ENCODE data around the gene CNGA3.

The CNGA3 gene

DNA sequence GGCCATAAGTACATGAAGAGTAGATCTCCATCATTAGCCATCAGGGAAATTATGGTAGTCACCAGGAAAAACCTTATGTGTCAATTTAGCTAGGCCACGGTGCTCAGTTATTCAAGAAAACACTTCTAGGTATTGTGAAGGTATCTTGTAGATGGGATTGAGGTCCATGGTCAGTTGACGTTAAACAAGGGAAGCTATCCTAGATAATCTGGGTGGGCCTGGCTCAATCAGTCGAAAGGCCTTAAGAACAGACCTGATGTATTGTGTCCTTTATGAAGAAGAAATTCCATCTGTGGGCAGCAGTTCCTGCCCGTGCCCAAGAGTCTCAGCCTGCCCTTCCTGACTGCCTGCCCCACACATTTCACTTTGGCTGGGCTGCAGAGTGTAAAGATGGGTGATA lies 16.7 kb upstream of the CNGA3 start:
- no peak for DNase-seq

DNA sequence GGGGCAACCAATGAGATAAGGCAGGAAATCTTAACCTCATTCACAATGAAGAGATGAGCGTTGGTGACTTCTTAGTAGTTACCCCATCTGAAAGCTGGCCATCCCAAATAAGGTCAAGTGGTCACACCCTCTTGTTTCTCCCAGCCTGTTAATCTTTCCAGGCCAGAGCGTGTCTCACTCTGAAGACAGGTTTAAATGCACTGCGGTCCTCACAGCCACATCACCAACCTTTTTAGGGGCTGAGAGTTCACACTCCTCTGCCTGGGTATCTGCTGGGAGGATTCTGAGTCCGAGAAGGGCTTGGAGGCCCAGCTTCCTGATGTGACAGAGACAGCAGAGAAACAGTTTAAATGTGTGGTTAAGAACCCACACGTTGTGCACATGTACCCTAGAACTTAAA lies 13.3 kb upstream of the CNGA3 start:
- no peak for DNase-seq

GRCh38 chr2:98333922-98334321 lies 12.3 kb upstream of the CNGA3 start:
- no peak for DNase-seq

DNA sequence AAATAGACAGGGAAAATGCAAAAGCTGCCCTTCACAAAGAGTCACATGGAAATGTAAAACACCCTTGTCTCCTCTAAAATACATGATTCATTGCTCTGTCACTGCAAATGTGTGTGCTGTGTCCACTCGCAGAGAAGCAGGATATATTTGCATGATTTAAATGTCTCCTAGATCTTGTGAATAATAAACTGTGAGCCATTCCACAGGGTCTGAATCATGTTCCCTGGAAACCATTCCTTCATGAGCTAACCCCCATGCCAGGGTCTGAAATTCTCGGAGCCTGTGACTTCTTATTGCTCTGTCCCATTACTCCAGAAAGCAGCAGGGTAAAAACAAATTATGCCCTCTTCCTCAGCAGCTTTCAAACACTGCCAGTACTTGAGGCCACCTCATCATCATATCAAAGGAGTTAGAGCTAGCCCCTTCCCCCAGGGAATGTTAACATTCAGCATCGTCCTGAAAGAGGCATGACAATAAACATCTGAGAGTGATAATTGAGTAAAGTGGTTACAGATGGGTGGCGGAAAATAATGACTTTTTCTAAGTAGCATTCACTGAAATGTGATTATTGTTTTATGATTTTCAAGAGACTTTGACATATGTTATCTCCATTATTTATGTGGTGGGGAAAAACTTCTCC lies 11.7 kb upstream of the CNGA3 start:
- no peak for DNase-seq

- DNase-seq, result no peak
Observed at GRCh38 chr2:98335271-98335670, 11.0 kb upstream of the CNGA3 start.

DNA sequence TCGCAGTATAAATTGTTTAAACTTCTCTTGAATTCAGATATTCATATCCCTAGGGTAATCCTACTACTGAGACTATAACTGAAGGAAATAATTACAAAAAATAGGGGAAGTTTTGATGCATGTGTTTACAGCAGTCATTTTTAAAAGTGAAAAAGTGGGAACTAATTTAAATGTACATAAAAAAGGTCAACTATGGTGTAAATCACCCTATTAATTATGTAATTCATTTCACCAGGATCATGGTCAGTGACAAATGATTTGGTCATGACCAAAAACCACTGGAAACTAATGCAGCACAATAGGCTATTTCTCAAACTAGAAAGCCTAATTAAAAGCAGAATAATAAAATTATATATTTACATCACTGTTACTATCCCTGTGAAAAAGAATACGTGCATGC lies 5.0 kb upstream of the CNGA3 start:
- no peak for DNase-seq

GRCh38 chr2:98343285-98343684 lies 3.0 kb upstream of the CNGA3 start:
- no peak for DNase-seq

DNA sequence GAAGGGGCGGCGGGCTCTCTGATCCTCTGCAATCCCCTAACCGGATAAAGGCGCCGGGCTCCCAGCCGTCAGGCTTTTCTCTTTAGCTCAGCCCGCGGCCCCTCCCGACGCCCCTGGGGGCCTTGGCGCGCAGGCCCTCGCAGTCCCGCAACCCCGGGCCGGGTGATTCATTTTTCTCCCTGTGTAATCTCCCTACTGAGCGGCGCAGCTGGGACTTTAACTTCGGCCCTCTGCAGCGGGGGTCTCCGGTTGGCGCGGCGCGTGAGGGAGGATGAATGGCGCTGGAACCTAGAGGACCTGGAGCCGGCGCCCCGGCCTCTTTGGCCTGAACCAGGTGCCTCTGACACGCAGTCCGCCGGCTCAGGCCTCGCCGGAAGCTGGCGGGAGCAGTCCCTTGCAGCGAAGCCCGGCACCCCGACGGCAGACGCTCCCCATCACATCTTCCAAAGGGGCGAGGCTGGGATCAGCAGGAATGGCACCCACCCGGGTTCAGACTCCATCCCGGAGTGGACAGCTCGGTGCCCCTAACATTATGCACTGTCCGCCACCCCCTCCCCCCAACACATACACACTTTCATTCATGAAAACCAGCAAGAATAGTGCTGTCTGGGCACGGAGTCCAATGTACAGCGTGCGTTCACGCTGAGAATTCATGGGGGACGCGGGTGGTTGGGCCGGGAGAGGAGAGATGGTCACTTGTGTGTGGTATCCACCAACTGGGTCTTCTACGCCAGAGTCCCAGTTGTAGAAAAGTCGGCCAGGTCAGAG lies 1.2 kb downstream of the CNGA3 start:
- DNase-seq, result no peak

- no peak for DNase-seq
Observed at GRCh38 chr2:98348066-98348561, 1.9 kb downstream of the CNGA3 start.

GRCh38 chr2:98350411-98350810 lies 4.2 kb downstream of the CNGA3 start:
- no peak for DNase-seq

GRCh38 chr2:98355881-98356280 lies 9.6 kb downstream of the CNGA3 start:
- DNase-seq, result no peak

GRCh38 chr2:98356729-98357128 lies 10.5 kb downstream of the CNGA3 start:
- DNase-seq, result peak; percentile 17

DNA sequence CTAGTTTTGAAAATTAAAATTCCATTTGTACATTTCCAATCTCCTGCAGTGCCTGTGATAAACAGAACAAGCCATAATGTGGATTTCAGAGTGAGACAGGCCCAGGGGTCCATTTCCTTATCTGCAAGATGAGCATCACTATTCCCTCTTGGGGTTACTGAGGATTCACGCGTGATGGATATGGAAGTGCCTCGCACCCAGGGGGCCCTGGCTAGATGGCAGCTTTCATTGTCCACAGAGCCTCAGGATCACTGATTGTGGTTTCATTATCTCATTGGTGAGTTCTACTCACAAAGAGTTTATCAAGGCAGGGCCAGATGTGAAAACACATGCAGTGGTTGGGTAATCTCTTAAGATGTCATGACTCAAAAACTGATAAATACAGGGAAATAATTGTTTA lies 11.6 kb downstream of the CNGA3 start:
- DNase-seq, result no peak

GRCh38 chr2:98359986-98360385 lies 13.7 kb downstream of the CNGA3 start:
- no peak for DNase-seq

DNA sequence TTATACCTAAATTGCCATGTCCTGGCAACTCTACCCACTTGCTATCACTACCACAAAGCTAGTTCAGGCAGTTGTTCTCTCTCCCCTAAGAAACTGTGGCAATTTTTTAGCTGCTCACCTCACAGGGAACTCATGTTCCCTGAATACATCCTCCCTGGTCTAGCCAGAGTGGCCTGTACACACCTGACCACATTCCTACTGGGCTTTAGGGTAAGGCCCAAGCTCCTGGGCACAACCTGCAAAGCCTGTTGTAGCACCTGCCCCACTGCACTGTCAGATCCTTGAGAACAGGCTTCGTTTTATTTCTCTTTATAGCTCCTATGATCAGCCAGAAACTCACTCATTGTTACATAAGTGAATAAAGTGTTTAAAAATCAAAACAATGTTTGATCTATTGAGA lies 21.5 kb downstream of the CNGA3 start:
- no peak for DNase-seq

DNA sequence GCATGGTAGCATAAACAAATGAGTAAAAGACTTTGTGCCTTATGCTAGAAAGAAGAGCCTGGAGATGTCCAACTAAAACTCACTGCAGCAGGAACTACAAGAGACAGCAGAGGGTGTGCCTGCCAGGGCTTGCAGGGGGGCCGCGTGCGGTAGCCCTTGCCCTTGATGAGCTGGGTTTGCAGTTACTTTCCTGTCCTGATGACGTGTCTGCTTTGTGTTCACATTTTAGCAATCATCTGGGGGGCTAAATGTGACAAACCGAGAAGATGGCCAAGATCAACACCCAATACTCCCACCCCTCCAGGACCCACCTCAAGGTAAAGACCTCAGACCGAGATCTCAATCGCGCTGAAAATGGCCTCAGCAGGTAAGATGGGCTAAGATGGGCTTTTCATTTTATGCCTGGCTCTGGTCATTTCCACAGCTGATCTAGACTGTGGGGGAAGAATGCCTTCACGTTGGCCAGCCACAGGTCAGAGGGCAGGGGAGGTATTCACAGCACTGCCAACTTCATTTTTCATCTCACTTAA lies 23.5 kb downstream of the CNGA3 start:
- no peak for DNase-seq

DNA sequence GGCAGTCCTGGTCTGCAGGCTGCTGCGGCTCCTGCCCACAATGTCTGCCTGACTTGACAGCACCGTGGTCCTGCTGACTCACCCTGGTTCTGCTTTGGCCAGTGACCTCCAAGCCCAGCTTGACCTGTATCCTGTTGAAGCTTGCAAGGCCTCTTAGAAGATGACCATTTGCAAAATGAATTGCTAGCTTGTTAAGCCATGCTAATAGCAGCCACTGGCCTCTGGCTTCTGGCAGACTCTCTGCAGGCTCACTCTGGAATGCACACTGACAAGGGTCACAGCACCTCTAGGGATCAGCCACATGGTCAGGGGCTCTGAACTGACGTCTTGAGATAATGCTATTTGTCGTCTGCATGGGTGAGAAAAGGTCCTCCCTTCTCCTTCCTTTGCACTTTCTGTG lies 25.9 kb downstream of the CNGA3 start:
- DNase-seq, result no peak

- no peak for DNase-seq
Observed at GRCh38 chr2:98372579-98372978, 26.3 kb downstream of the CNGA3 start.

DNA sequence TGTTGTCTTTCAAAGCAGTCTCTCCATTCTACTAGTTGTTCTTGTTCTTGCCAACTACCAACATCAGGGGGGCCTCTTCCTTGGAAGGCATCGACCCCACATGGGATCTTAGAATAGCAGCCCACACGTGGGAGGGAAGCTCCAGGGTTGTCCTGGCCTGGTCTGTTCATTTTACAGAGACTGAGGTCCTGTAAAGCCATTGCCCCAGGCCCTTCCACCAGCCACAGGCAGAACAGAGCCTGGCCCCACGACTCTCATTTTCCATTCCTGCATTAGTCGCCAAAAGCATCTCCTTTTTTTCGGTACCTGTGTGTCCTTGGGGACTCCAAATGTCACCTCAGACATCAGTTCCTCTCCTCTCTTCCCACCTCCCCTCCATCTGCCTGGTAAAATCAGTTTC lies 28.0 kb downstream of the CNGA3 start:
- DNase-seq, result no peak

GRCh38 chr2:98374958-98375570 lies 28.8 kb downstream of the CNGA3 start:
- no peak for DNase-seq

- DNase-seq, result no peak
Observed at GRCh38 chr2:98376301-98376910, 30.1 kb downstream of the CNGA3 start.

DNA sequence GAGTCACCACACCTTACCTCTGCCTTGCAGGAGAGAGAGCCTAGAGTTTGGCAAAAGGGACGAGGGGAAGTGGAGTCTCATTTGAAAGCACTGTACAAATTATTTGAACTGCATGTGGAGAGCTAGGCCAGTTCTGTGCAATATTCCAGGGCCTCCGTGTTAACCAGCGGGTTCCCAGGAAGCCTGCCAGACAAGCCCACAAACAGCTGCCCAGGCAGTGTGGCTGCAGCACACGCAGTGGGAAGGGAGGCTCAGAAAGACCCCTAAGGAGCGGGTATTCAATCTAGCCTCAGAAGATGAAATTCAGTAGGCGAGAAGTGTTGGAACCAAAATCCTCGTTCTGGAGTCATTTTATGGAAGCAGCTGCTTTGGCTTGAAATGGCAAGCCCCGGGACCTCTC lies 30.7 kb downstream of the CNGA3 start:
- no peak for DNase-seq

DNA sequence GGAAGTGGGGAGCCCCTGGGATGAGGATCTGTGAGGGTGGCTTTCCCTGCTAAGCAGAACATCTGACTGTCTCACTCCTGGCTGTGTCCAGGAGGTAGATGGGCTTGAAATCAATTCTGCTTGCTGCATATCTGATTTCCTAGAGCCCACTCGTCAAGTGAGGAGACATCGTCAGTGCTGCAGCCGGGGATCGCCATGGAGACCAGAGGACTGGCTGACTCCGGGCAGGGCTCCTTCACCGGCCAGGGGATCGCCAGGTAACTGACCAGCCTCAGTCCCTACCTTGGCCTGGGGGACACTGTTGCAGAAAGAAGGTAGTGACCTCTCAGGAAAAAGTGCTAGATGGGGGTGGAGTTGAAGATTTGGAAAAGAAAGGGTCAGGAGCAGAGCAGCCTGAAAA lies 31.3 kb downstream of the CNGA3 start:
- no peak for DNase-seq

DNA sequence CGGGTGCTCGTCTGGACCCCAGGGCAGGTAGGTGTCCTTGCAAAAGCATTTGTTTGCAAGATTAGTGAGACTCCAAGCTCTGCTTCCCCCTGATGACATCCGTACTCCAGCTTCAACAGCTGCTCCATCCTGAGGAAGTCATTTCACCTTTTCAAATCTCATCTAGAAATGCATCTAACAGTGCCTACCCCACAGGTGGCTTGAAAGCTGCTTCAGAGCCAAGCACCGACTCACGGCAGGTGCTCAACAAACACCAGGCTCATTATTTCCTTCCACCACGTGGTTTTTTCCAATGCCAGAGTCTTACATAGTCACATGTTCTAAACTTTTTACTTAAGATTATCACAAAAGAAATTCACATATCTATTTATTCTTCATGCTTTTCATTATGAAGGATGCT lies 31.9 kb downstream of the CNGA3 start:
- DNase-seq, result no peak

Data from SHP77 treated with DMSO at 0.1 percent for 48 hours (cell line).